Central memory CD8-positive, alpha-beta T cell (primary cell): Measurements from ENCODE around the gene SIPA1L3.
A peak's percentile ranks its signal among the peaks of the same experiment; 100 is the strongest.
"Not testable (repeated sequence)": the region's sequence is repeated elsewhere in the genome, so short reads cannot be mapped to it uniquely, and the experiment has no call there.

Source experiments
- ATAC-seq: fragments of 150-1000 bp; cut with Tn5 transposase; replicated peaks from 2 replicates; pipeline ENCODE4 v1.10.0; 2022; ENCODE audit warnings: mild to moderate bottlenecking, moderate FRiP score, moderate number of reproducible peaks; ENCODE audit not compliant: poor library complexity, severe bottlenecking; ENCODE audit errors: extremely low read depth
- DNase-seq, 2 donors: peaks; one replicate each; pipeline ENCODE4 v3.0.0; 2021; ENCODE audit warnings: low spot score in 2 of 2
- H3K27ac Mint-ChIP-seq: one replicate; pipeline ENCODE4 v1.8.0; 2022; ENCODE audit warnings: low read depth, mild to moderate bottlenecking, moderate library complexity, mixed read lengths
- H3K27me3 Mint-ChIP-seq: one replicate; pipeline ENCODE4 v1.8.0; 2022; ENCODE audit warnings: mixed read lengths
- H3K36me3 Mint-ChIP-seq: one replicate; pipeline ENCODE4 v1.8.0; 2022; ENCODE audit warnings: mild to moderate bottlenecking, moderate library complexity, mixed read lengths; ENCODE audit not compliant: insufficient read depth
- H3K4me1 Mint-ChIP-seq: one replicate; pipeline ENCODE4 v1.8.0; 2022; ENCODE audit warnings: mixed read lengths
- H3K4me3 Mint-ChIP-seq: one replicate; pipeline ENCODE4 v1.8.0; 2022; ENCODE audit warnings: mild to moderate bottlenecking, moderate library complexity, mixed read lengths
- H3K9me3 Mint-ChIP-seq: one replicate; pipeline ENCODE4 v1.8.0; 2022; ENCODE audit warnings: mixed read lengths

The SIPA1L3 gene

DNA sequence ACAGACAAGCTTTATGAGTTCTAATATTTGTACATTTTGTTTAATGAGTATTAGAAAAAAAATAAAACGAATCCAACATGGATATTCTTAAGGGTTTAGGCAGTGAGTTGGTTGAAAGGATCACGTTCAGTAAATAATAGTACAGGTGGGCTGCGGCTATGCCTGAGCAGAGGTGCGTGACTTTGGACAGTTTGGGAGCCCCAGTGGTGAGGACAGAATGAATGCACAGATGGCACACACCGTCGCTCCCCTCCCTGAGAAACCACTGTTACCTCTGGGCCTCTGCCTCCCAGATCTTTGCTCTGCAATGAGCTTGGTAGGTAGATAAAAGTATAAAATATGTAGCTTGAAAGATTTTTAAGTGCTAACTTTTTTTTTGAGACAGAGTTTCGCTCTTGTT lies 153.3 kb downstream of the SIPA1L3 start:
- ATAC-seq: no peak
- no peak overlapping the region for H3K27ac Mint-ChIP-seq
- no peaks in the 10 kb centered on the region for H3K9me3 Mint-ChIP-seq
- no peak for DNase-seq
- H3K36me3 Mint-ChIP-seq: no peaks in the 10 kb centered on the region
- H3K4me3 Mint-ChIP-seq: no peak overlapping the region
- no peaks in the 10 kb centered on the region for H3K27me3 Mint-ChIP-seq
- peaks cover 13% of the 10 kb centered on the region for H3K4me1 Mint-ChIP-seq

DNA sequence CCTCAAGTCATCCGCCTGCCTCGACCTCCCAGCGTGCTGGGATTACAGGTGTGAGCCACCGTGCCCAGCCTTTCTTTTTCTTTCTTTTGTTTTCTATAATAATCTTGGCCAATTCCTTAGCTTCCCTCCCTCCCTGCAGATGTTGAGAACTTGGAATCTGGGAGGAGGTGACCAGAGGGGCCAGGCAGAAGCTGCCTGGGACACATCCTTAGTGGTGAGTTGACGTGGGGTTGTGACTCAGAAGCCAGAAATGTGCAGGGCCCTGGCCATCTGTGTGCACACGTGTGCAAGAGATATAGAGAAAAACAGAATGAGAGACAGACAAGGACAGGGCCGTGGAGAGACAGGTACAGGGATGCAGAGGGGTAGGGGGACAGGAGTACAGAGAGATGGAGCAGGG lies 154.3 kb downstream of the SIPA1L3 start:
- Mint-ChIP-seq H3K36me3 (no peaks in the 10 kb centered on the region), H3K27ac (peak overlapping the region; percentile 56), H3K4me1 (peaks cover 11% of the 10 kb centered on the region), H3K27me3 (no peaks in the 10 kb centered on the region), H3K4me3 (no peak overlapping the region), H3K9me3 (no peaks in the 10 kb centered on the region)
- DNase-seq (no peak), ATAC-seq (no peak)

DNA sequence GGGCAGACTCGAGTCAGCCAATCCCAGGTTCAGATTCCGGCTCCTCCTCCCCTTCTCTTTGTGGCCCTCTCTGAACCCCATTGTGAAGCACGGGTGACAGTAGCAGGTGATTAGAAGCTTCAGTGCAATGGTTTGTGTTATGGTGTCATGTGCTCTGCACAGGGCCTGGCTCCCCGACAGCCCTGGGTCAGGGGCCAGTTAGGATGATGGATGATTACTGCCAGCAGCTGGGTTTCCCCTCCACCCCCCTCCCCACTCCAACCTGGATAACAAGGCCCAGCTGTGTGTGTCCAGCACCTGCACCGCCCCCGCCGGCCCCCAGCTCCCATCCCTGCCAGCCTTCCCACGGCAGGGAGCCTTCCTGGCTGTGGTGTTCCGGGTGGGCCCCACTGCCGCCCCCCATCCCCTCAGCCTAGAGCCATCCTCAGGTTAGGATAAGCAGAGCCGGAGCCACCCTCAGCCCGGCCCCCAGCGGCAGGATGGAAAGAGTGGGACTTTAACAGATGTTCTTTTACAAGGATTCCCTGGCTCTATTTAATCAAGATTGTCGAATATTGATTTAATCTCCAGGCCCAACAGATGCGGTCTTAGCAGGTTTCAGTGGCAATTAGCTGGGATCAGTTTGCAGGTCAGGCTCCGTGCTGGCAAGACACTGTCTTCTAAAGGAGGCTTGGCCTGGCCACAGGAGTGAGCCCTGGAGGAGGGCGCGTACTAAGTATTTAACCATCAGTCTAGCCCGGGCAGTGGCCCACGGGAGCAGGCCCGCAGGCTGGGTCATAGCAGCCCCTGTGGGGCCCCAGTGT lies 156.2 kb downstream of the SIPA1L3 start:
- H3K9me3 Mint-ChIP-seq: no peaks in the 10 kb centered on the region
- H3K4me1 Mint-ChIP-seq: peaks cover 7% of the 10 kb centered on the region
- H3K36me3 Mint-ChIP-seq: peaks cover 2% of the 10 kb centered on the region
- H3K27me3 Mint-ChIP-seq: no peaks in the 10 kb centered on the region
- H3K27ac Mint-ChIP-seq: no peak overlapping the region
- no peak for DNase-seq
- no peak overlapping the region for H3K4me3 Mint-ChIP-seq
- no peak for ATAC-seq

DNA sequence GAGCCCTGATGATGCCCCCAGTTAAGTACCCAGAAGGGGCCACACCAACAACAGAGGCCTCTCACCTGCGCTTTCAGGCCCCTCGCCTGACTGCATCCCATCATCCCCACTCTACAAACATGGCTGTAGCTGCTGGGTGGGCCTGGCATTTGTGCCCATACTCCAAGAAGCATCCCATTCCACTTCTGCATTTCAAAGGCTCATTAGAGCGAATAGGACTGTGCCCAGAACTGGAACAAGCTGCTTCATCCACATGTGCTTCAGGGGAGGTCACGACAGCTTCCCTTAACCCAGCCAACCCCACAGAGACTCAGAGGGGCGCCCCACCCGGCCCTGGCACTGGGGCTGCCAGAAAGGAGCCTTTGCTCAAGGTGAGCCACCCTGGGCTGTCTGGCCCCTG lies 156.9 kb downstream of the SIPA1L3 start:
- H3K4me3 Mint-ChIP-seq: no peak overlapping the region
- H3K27ac Mint-ChIP-seq: no peak overlapping the region
- no peak for ATAC-seq
- H3K27me3 Mint-ChIP-seq: no peaks in the 10 kb centered on the region
- H3K36me3 Mint-ChIP-seq: peaks cover 3% of the 10 kb centered on the region
- peaks cover 7% of the 10 kb centered on the region for H3K4me1 Mint-ChIP-seq
- no peaks in the 10 kb centered on the region for H3K9me3 Mint-ChIP-seq
- DNase-seq: no peak

DNA sequence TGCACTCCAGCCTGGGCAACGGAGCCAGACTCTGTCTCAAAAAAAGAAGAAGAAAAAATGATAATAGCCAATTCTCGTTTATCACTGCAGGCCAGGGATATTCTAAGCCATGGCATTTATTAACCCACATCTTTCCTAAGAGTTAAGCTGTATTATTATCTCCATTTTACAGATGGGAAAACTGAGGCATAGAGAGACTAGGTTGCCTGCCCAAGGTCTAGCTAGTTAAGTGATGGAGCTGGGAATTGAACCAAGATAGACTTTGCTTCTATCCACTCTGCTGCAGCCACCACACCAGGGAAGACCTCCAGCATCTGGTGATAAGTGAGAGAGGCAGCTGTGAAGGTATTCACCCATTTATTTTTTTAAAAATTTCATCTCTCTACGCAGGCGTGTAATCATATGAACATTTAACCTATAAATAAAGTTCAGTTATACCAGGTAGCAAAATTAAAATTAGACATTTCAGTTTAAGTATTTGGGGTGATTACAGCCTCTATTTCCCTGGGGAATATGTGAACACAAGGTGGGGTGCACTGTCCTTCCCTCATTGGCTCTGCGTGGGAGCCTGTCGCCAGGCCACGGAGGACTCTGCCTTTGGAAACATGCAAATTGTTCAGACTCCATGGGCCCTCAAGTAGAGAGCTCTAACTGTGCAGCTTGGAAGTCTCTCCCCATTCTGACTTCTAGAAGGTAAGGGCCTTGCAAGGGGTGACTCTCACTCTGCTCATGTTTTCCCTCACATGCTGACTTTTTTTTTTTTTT lies 157.8 kb downstream of the SIPA1L3 start:
- Mint-ChIP-seq H3K27me3 (no peaks in the 10 kb centered on the region), H3K4me1 (peaks cover 8% of the 10 kb centered on the region), H3K27ac (no peak overlapping the region), H3K4me3 (no peak overlapping the region), H3K36me3 (peaks cover 3% of the 10 kb centered on the region), H3K9me3 (no peaks in the 10 kb centered on the region)
- DNase-seq: no peak
- no peak for ATAC-seq

DNA sequence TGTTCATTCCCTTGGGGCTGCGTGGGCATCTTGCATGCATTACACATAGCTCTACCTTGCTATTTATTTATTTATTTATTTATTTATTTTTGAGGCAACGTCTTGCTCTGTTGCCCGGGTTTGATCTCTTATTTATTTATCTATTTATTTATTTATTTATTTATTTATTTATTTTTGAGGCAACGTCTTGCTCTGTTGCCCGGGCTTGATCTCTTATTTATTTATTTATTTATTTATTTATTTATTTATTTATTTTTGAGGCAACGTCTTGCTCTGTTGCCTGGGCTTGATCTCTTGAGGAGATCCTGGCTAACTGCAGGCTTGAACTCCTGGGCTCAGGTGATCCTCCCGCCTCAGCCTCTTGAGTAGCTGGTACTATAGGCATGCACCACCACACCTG lies 158.8 kb downstream of the SIPA1L3 start:
- not testable (repeated sequence) for H3K27ac Mint-ChIP-seq, H3K9me3 Mint-ChIP-seq, ATAC-seq, H3K4me3 Mint-ChIP-seq, H3K36me3 Mint-ChIP-seq, DNase-seq, H3K27me3 Mint-ChIP-seq
- H3K4me1 Mint-ChIP-seq: peaks cover 12% of the 10 kb centered on the region

DNA sequence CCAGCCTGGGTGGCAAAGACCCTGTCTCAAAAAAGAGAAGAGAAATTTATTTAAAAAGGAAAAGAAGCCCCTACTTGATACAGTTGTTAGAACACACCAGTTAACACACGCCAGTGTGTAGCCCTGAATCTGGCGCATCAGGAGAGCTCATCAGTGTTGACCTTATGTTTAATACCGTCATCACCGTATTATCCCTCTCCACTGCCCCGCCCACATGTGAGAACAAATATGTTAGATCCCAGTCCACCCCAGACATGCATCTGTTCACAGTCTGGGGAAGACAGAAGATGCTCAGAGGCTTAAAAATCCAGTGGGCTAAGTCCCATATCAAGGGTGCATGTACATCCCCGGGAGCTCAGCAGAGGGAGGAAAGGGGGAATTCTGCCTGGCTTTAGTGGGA lies 161.8 kb downstream of the SIPA1L3 start:
- Mint-ChIP-seq H3K4me3 (no peak overlapping the region), H3K9me3 (no peaks in the 10 kb centered on the region), H3K4me1 (peaks cover 4% of the 10 kb centered on the region), H3K36me3 (peaks cover 6% of the 10 kb centered on the region), H3K27ac (no peak overlapping the region), H3K27me3 (no peaks in the 10 kb centered on the region)
- ATAC-seq: no peak
- DNase-seq: no peak

DNA sequence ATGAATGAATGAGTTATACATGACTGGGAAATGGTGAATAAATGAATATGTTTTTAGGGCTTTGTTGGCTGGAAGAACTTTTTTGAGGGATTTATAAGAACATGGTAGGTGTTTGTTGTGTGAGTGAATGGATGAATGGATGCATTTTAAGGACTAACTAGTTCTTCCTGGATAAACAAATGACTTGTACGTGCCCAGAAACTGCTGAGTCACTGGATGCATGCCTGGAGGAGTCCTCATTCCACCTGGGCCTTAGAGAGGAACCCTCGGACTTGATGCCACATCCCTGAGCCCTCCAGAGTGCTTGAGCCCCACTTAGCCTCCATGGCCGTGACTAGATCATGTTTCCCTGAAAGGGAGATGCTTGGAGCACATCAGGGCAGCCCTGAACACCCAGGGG lies 163.6 kb downstream of the SIPA1L3 start:
- Mint-ChIP-seq H3K9me3 (no peaks in the 10 kb centered on the region), H3K27me3 (no peaks in the 10 kb centered on the region), H3K4me3 (no peak overlapping the region), H3K27ac (peak overlapping the region; percentile 29), H3K36me3 (peaks cover 7% of the 10 kb centered on the region), H3K4me1 (peaks cover 4% of the 10 kb centered on the region)
- ATAC-seq (no peak), DNase-seq (no peak)

DNA sequence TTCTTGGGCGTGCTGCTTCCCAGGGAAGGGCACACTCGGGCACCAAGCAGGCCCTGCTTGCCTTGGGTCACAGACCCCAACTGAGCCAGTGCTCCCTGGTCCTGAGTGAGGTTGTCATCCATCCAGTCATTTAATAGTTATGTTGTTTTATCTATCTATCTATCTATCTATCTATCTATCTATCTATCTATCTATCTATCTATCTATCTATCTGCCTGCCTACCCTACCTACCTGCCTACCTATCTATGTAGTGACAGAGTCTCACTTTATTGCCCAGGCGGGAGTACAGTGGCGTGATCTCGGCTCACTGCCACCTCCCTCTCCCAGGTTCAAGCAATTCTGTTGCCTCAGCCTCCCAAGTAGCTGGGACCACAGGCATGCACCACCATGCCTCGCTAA lies 164.0 kb downstream of the SIPA1L3 start:
- not testable (repeated sequence) for H3K27ac Mint-ChIP-seq, H3K27me3 Mint-ChIP-seq

DNA sequence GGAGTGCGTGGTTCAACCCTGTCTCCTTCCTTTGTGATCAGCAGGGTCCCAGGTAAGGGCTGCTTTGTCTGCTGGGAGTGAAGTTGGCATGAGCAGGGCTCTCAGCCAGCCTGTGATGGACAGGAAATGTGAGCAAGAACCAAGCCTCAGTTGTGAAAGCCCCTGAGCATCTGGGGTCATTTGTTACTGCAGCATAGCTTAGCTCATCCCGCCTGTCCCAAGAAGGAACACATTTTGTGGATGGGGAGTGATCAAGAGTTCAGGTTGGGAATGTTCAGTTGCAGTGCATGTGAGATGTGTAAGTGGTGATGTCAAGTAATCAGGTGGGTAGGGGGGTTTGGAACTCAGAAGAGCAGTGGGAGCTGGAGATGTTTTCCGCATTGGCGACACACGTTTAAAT lies 164.6 kb downstream of the SIPA1L3 start:
- H3K4me3 Mint-ChIP-seq: no peak overlapping the region
- no peak overlapping the region for H3K27ac Mint-ChIP-seq
- H3K36me3 Mint-ChIP-seq: peaks cover 7% of the 10 kb centered on the region
- no peak for ATAC-seq
- H3K9me3 Mint-ChIP-seq: no peaks in the 10 kb centered on the region
- no peaks in the 10 kb centered on the region for H3K27me3 Mint-ChIP-seq
- H3K4me1 Mint-ChIP-seq: peaks cover 4% of the 10 kb centered on the region
- DNase-seq: no peak

More for the DNA sequence above, 164.0 kb downstream of the SIPA1L3 start:
- not testable (repeated sequence) for DNase-seq, H3K4me3 Mint-ChIP-seq, H3K36me3 Mint-ChIP-seq, ATAC-seq, H3K4me1 Mint-ChIP-seq, H3K9me3 Mint-ChIP-seq

DNA sequence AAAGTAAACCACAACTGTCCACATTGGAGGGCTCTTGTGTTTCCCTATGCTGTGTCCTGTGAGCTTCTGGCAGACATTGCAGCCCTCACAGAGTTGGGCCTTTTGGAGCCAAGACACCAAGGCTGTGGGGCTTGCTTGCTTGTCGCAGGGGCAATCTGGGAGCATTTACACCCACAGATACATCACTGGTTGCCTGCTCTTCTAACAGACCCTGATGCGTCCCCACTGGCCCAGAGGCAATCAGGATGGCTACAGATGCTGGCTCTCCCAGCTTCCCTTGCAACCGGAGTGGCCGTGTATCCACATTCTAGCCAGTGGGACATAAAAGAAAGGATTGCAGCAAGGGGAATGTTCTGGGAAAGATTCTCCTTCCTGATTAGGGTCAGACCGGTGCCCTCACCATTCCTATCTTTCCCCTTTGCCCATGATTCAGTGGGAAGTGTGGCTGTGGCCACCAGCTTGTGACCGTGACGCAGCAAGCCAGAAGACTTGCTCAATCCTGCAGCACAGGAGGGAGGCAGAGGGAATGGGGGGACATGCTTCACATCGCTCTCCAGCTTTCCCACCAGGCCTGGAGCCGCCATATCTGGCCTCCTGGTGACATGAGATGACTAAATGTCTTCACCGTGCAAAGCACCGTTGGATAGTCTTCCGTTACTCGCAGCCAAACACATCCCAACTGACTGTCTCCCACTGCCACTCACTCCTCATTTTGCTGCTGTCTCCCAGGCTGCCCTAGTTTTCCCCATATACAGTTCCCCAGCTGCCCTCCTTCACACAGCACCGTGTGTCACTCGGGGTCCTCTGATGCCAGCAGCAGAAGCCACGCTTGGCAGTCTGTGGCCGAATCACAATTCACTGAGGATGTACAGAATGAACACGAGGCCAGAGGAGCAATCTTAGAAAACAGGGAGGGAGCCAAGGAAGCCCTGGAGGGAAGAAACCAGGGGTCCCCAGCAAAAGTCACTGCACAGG lies 166.1 kb downstream of the SIPA1L3 start:
- peak overlapping the region; percentile 71 for H3K27ac Mint-ChIP-seq
- H3K4me3 Mint-ChIP-seq: no peak overlapping the region
- no peak for DNase-seq

More for the DNA sequence above, 166.1 kb downstream of the SIPA1L3 start:
- Mint-ChIP-seq H3K36me3 (peaks cover 5% of the 10 kb centered on the region), H3K4me1 (peaks cover 4% of the 10 kb centered on the region), H3K9me3 (no peaks in the 10 kb centered on the region), H3K27me3 (no peaks in the 10 kb centered on the region)
- ATAC-seq: no peak
